PC-9 (cell line): ENCODE data around the gene PIGM.

Experiments
- CTCF ChIP-seq: fragments of 200-600 bp; sonication (generic); conservative IDR thresholded peaks from 2 replicates; pipeline ENCODE4 v1.6.1; 2017; ENCODE audit warnings: mixed run types, antibody characterized with exemption, mild to moderate bottlenecking, moderate library complexity
- EZH2 ChIP-seq: fragments of 200-600 bp; sonication (generic); IDR thresholded peaks from 2 replicates; pipeline ENCODE4 v1.8.0; 2017; ENCODE audit warnings: antibody characterized with exemption, low read depth

- no peak for TF ChIP-seq CTCF
- no peak for TF ChIP-seq EZH2
Measured at GRCh38 chr1:160024195-160024905, 7.4 kb downstream of the PIGM start.
